MM.1S (cell line): ENCODE data around the gene SORL1-AS1.

Experiments
- DNase-seq: peaks from one replicate; pipeline ENCODE4 v3.0.0-alpha.2; 2015
- H2AFZ ChIP-seq: fragments of 300-600 bp; sonication (generic); 2 replicates; pipeline ENCODE4 v1.6.0; 2016; ENCODE audit warnings: antibody characterized with exemption, low read length
- H3F3A ChIP-seq: fragments of 300-600 bp; sonication (generic); 2 replicates; pipeline ENCODE4 v1.6.1; 2016; ENCODE audit warnings: mild to moderate bottlenecking, antibody characterized with exemption, low read length, moderate library complexity, mixed read lengths; ENCODE audit not compliant: insufficient read depth
- H3K27ac ChIP-seq: fragments of 300-600 bp; sonication (generic); 2 replicates; pipeline ENCODE4 v1.5.1; 2016; ENCODE audit warnings: mild to moderate bottlenecking, low read length
- H3K27me3 ChIP-seq: fragments of 300-600 bp; sonication (generic); replicated peaks from 2 replicates; pipeline ENCODE4 v1.6.0; 2016; ENCODE audit warnings: low read length; ENCODE audit not compliant: insufficient read depth
- H3K36me3 ChIP-seq: fragments of 300-600 bp; sonication (generic); replicated peaks from 2 replicates; pipeline ENCODE4 v1.6.1; 2016; ENCODE audit warnings: mild to moderate bottlenecking, low read length, mixed read lengths; ENCODE audit not compliant: insufficient read depth
- H3K4me1 ChIP-seq: fragments of 300-600 bp; sonication (generic); 2 replicates; pipeline ENCODE4 v1.6.1; 2016; ENCODE audit warnings: low read length, mixed read lengths
- H3K4me2 ChIP-seq: fragments of 300-600 bp; sonication (generic); 2 replicates; pipeline ENCODE4 v1.6.0; 2016; ENCODE audit warnings: low read depth, low read length
- H3K4me3 ChIP-seq: fragments of 300-600 bp; sonication (generic); 2 replicates; pipeline ENCODE4 v1.5.1; 2016; ENCODE audit warnings: low read length, mixed read lengths
- H3K79me2 ChIP-seq: fragments of 300-600 bp; sonication (generic); 2 replicates; pipeline ENCODE4 v1.6.1; 2016; ENCODE audit warnings: mixed run types, low read length, mixed read lengths
- H3K9ac ChIP-seq: fragments of 300-600 bp; sonication (generic); 2 replicates; pipeline ENCODE4 v1.6.1; 2016; ENCODE audit warnings: low read length, mixed read lengths
- H3K9me2 ChIP-seq: fragments of 300-600 bp; sonication (generic); replicated peaks from 2 replicates; pipeline ENCODE4 v1.6.1; 2016; ENCODE audit warnings: mild to moderate bottlenecking, low read length, mixed read lengths; ENCODE audit not compliant: insufficient read depth
- H3K9me3 ChIP-seq: fragments of 300-600 bp; sonication (generic); replicated peaks from 2 replicates; pipeline ENCODE4 v1.6.1; 2016; ENCODE audit warnings: mild to moderate bottlenecking, low read length, mixed read lengths; ENCODE audit not compliant: insufficient read depth
- H4K20me1 ChIP-seq: fragments of 300-600 bp; sonication (generic); 2 replicates; pipeline ENCODE4 v1.6.1; 2016; ENCODE audit warnings: mild to moderate bottlenecking, low read length, moderate library complexity, mixed read lengths; ENCODE audit not compliant: insufficient read depth
- EZH2 ChIP-seq: fragments of 300-600 bp; sonication (generic); optimal IDR thresholded peaks from 2 replicates; pipeline ENCODE3; 2017; ENCODE audit warnings: low read depth, mild to moderate bottlenecking, antibody characterized with exemption, low read length, mixed read lengths
- EZH2phosphoT487 ChIP-seq: fragments of 300-600 bp; sonication (generic); IDR thresholded peaks from 2 replicates; pipeline ENCODE4 v1.6.1; 2018; ENCODE audit warnings: antibody characterized with exemption, low read length
- TF ChIP-seq, protein P1 (sequence below): fragments of 300-600 bp; sonication (generic); IDR thresholded peaks from 2 replicates; pipeline ENCODE4 v1.5.1; 2016; ENCODE audit warnings: antibody characterized with exemption, low read length, mixed read lengths

The SORL1-AS1 gene

DNA sequence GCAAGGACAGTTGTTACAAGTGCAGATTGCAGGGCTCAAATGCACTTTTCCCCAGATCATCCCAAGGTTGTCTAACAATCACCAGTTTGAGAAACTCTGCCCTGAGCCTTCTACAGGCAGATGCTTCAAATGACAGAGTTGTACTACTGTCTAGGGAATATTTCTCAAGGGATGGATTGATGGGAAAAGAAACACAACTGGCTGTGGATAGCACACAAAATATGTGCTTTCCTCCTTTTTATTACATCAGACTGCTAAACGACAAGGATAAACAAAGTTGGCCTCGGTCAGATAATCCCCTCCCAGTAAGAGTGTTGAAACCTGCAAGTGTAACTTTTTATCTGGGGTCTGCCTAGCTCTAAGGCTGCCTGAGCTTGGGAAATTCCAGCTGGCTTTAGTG lies 46.6 kb upstream of the SORL1-AS1 start:
- no peaks in the 10 kb centered on the region for H3K79me2 ChIP-seq
- DNase-seq, result no peak
- TF ChIP-seq, protein P1, sequence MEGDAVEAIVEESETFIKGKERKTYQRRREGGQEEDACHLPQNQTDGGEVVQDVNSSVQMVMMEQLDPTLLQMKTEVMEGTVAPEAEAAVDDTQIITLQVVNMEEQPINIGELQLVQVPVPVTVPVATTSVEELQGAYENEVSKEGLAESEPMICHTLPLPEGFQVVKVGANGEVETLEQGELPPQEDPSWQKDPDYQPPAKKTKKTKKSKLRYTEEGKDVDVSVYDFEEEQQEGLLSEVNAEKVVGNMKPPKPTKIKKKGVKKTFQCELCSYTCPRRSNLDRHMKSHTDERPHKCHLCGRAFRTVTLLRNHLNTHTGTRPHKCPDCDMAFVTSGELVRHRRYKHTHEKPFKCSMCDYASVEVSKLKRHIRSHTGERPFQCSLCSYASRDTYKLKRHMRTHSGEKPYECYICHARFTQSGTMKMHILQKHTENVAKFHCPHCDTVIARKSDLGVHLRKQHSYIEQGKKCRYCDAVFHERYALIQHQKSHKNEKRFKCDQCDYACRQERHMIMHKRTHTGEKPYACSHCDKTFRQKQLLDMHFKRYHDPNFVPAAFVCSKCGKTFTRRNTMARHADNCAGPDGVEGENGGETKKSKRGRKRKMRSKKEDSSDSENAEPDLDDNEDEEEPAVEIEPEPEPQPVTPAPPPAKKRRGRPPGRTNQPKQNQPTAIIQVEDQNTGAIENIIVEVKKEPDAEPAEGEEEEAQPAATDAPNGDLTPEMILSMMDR, result no peak

GRCh38 chr11:121497176-121497998 lies 44.6 kb upstream of the SORL1-AS1 start:
- Histone ChIP-seq H3K4me3 (no peak overlapping the region), H3K36me3 (no peaks in the 10 kb centered on the region), H3K9ac (no peak overlapping the region), H3K4me2 (no peak overlapping the region), H3K79me2 (no peaks in the 10 kb centered on the region), H3K4me1 (peaks cover 22% of the 10 kb centered on the region), H3K27me3 (no peaks in the 10 kb centered on the region), H3K27ac (no peak overlapping the region), H4K20me1 (no peaks in the 10 kb centered on the region), H3F3A (no peaks in the 10 kb centered on the region), H2AFZ (no peak overlapping the region), H3K9me3 (no peaks in the 10 kb centered on the region), H3K9me2 (no peaks in the 10 kb centered on the region)
- no peak for DNase-seq
- no peak for TF ChIP-seq EZH2
- TF ChIP-seq, protein P1, result no peak
- TF ChIP-seq EZH2phosphoT487, result no peak

More for the DNA sequence above, 46.6 kb upstream of the SORL1-AS1 start:
- Histone ChIP-seq H2AFZ (no peak overlapping the region), H4K20me1 (no peaks in the 10 kb centered on the region), H3K9me2 (no peaks in the 10 kb centered on the region), H3K27me3 (no peaks in the 10 kb centered on the region), H3K9ac (no peak overlapping the region), H3K4me1 (peaks cover 13% of the 10 kb centered on the region), H3K4me2 (no peak overlapping the region), H3K36me3 (no peaks in the 10 kb centered on the region), H3K4me3 (no peak overlapping the region), H3K27ac (no peak overlapping the region), H3F3A (no peaks in the 10 kb centered on the region), H3K9me3 (no peaks in the 10 kb centered on the region)

- H3K9ac ChIP-seq, result no peak overlapping the region
Measured at GRCh38 chr11:121494355-121495099, 41.8 kb upstream of the SORL1-AS1 start.

More at GRCh38 chr11:121494355-121495099, 41.8 kb upstream of the SORL1-AS1 start:
- Histone ChIP-seq H3K27ac (peak overlapping the region; percentile 25; the same call in 1 of the 2 replicates), H4K20me1 (no peaks in the 10 kb centered on the region), H3F3A (no peaks in the 10 kb centered on the region), H3K4me1 (peaks cover 22% of the 10 kb centered on the region), H3K4me3 (peak overlapping the region; percentile 7; the same call in 1 of the 2 replicates), H3K9me3 (no peaks in the 10 kb centered on the region), H2AFZ (peak overlapping the region; percentile 3), H3K9me2 (no peaks in the 10 kb centered on the region), H3K27me3 (no peaks in the 10 kb centered on the region), H3K36me3 (no peaks in the 10 kb centered on the region), H3K79me2 (no peaks in the 10 kb centered on the region), H3K4me2 (peak overlapping the region; percentile 56)
- TF ChIP-seq, protein P1, result no peak
- no peak for TF ChIP-seq EZH2phosphoT487
- TF ChIP-seq EZH2, result no peak
- DNase-seq, result peak; percentile 66
